Endothelial cell of umbilical vein (primary cell): Measurements from ENCODE around the gene LNPEP. TPM values are rescaled to one million over a fixed set of nuclear protein-coding genes. Genes with fewer than 3 reads are reported as not detected.

ENCODE experiments used
- BruUV-seq: library from RNA; stranded (reverse); fragments of 400-500 nt; replicated peaks from 2 replicates; lab custom pipeline; 2021; lab: Mats Ljungman, UMichigan
- CTCF ChIA-PET: fragments of 300-600, 350-600 bp; sonication (Branson Sonifier 250); formaldehyde crosslinking; loops from one replicate; lab custom pipeline; 2021; ENCODE audit warnings: antibody characterized with exemption, inconsistent platforms; lab: Charles Lee
- POLR2A ChIA-PET: fragments of 300-600, 350-600 bp; sonication (Branson Sonifier 250); formaldehyde crosslinking; loops from one replicate; lab custom pipeline; 2021; ENCODE audit warnings: antibody characterized with exemption, inconsistent platforms; lab: Charles Lee
- DNase-seq: peaks from one replicate; pipeline ENCODE4 v3.0.0-alpha.2; 2011; ENCODE audit warnings: low read depth, low spot score
- FAIRE-seq: peaks from 2 replicates; lab custom pipeline; 2011; peaks lifted over from hg19 to GRCh38; lab: Jason Lieb, UNC
- H2AFZ ChIP-seq: 2 replicates; pipeline ENCODE4 v1.6.0; 2012; ENCODE audit warnings: low read depth, low read length, control low read depth, inconsistent platforms
- H3K27ac ChIP-seq: 2 replicates; pipeline ENCODE4 v1.5.1; 2011; ENCODE audit warnings: low read depth, mild to moderate bottlenecking, control low read depth, low read length, moderate library complexity; ENCODE audit not compliant: insufficient read depth
- H3K27me3 ChIP-seq, 2 experiments: 2 replicates each; pipeline versions ENCODE4 v1.6.0 to v1.6.1; 2011; ENCODE audit warnings: low read length in 2 of 2, mixed read lengths in 1 of 2; ENCODE audit not compliant: control insufficient read depth in 2 of 2, insufficient read depth in 2 of 2
- H3K36me3 ChIP-seq, 2 experiments: 2 replicates in 1 of 2; 3 replicates in 1 of 2; pipeline ENCODE4 v1.5.1; 2011; ENCODE audit warnings: low read length in 2 of 2, mild to moderate bottlenecking in 1 of 2, moderate library complexity in 1 of 2; ENCODE audit not compliant: control insufficient read depth in 2 of 2, insufficient read depth in 2 of 2; ENCODE audit errors: extremely low read depth in 1 of 2
- H3K4me1 ChIP-seq: 3 replicates; pipeline ENCODE4 v1.5.1; 2011; ENCODE audit warnings: mild to moderate bottlenecking, low read length; ENCODE audit not compliant: control insufficient read depth, insufficient read depth; ENCODE audit errors: extremely low read depth
- H3K4me2 ChIP-seq: 2 replicates; pipeline ENCODE4 v1.6.1; 2011; ENCODE audit warnings: low read length, control low read depth, mixed read lengths; ENCODE audit not compliant: insufficient read depth
- H3K4me3 ChIP-seq, 3 experiments: fragments of 200-600 bp in 1 of 3; sonication (generic), shearing (Covaris generic) in 1 of 3; replicated peaks in 1 of 3; 2 replicates each; pipeline ENCODE4 v1.5.1; 2011 to 2016; ENCODE audit warnings: control low read depth in 3 of 3, low read length in 3 of 3, mild to moderate bottlenecking in 2 of 3, inconsistent platforms in 1 of 3, low read depth in 1 of 3, moderate library complexity in 1 of 3; ENCODE audit not compliant: insufficient read depth in 1 of 3
- H3K79me2 ChIP-seq: 2 replicates; pipeline ENCODE4 v1.6.0; 2012; ENCODE audit warnings: low read length, inconsistent platforms; ENCODE audit not compliant: control insufficient read depth, insufficient read depth
- H3K9ac ChIP-seq: replicated peaks from 2 replicates; pipeline ENCODE3; 2011; ENCODE audit warnings: low read length, control low read depth; ENCODE audit not compliant: insufficient read depth; ENCODE audit errors: extremely low read depth
- H3K9me1 ChIP-seq: replicated peaks from 3 replicates; pipeline ENCODE4 v1.6.0; 2011; ENCODE audit warnings: mild to moderate bottlenecking, low read length; ENCODE audit not compliant: control insufficient read depth, insufficient read depth; ENCODE audit errors: extremely low read depth
- H3K9me3 ChIP-seq: replicated peaks from 2 replicates; pipeline ENCODE4 v1.5.1; 2012; ENCODE audit warnings: low read length, inconsistent platforms; ENCODE audit not compliant: control insufficient read depth, insufficient read depth
- H4K20me1 ChIP-seq: replicated peaks from 2 replicates; pipeline ENCODE3; 2011; ENCODE audit warnings: mild to moderate bottlenecking, low read length; ENCODE audit not compliant: control insufficient read depth, insufficient read depth; ENCODE audit errors: extremely low read depth
- EZH2 ChIP-seq: IDR thresholded peaks from 2 replicates; pipeline ENCODE4 v1.6.1; 2012; ENCODE audit warnings: borderline replicate concordance, low read depth, mild to moderate bottlenecking, moderate library complexity, low read length, inconsistent platforms; ENCODE audit not compliant: severe bottlenecking
- FOS ChIP-seq: IDR thresholded peaks from 2 replicates; pipeline ENCODE4 v1.6.1; 2011; ENCODE audit warnings: mild to moderate bottlenecking, low read length, moderate library complexity, borderline replicate concordance; ENCODE audit not compliant: insufficient read depth
- GATA2 ChIP-seq: IDR thresholded peaks from 2 replicates; pipeline ENCODE4 v1.7.0; 2011; ENCODE audit warnings: low read depth, mild to moderate bottlenecking, moderate library complexity, mixed read lengths, low read length; ENCODE audit not compliant: insufficient read length, insufficient read depth
- JUN ChIP-seq: IDR thresholded peaks from 2 replicates; pipeline ENCODE4 v1.6.1; 2011; ENCODE audit warnings: borderline replicate concordance, low read depth; ENCODE audit not compliant: insufficient read length, insufficient read depth
- MAX ChIP-seq: IDR thresholded peaks from 2 replicates; pipeline ENCODE4 v1.6.1; 2011; ENCODE audit not compliant: insufficient read depth, insufficient read length
- MYC ChIP-seq: IDR thresholded peaks from one replicate; pipeline ENCODE4 v1.6.1; 2011; ENCODE audit warnings: mild to moderate bottlenecking, low read depth, low read length
- POLR2A ChIP-seq: IDR thresholded peaks from 2 replicates; pipeline ENCODE4 v1.6.1; 2012; ENCODE audit warnings: low read depth, mild to moderate bottlenecking, control low read depth, low read length
- POLR2AphosphoS5 ChIP-seq: IDR thresholded peaks from 2 replicates; pipeline ENCODE4 v1.6.1; 2012; ENCODE audit warnings: low read depth, mild to moderate bottlenecking, control low read depth, low read length, moderate library complexity; ENCODE audit not compliant: insufficient read depth
- dilution Hi-C: fragments of 300-500 bp; cut with MboI; formaldehyde crosslinking; loops from one replicate; pipeline ENCODE4 v1.15.0; 2019; ENCODE audit warnings: low sequenced_read_pairs; ENCODE audit not compliant: extremely low pct_ligation_motif_present
- intact Hi-C: fragments of 100-400 bp; cut with micrococcal nuclease; formaldehyde crosslinking; loops from one replicate; pipeline ENCODE4 v1.10.0; 2022
- polyA plus RNA-seq, 4 experiments: library from polyadenylated mRNA; depleted of rRNA in 3 of 4; stranded (reverse) in 3 of 4; unstranded in 1 of 4; fragments of >200 nt; gene quantifications; 2 replicates each; pipeline versions ENCODE4 v1.2.1 to v1.2.3, GENCODE V29; 2011 to 2012; ENCODE audit warnings: missing spikeins in 1 of 4
- total RNA-seq: library from RNA; stranded (reverse); gene quantifications from 2 replicates; pipeline ENCODE4 v1.2.3, GENCODE V29; 2021
- TF ChIP-seq, protein P1 (sequence below), 2 donors: IDR thresholded peaks; 1 replicate in 1 of 2; 2 replicates in 1 of 2; pipeline ENCODE4 v1.5.1; 2011; ENCODE audit warnings: low read length in 2 of 2, mild to moderate bottlenecking in 2 of 2, moderate library complexity in 2 of 2, control low read depth in 1 of 2, inconsistent platforms in 1 of 2, low read depth in 1 of 2; ENCODE audit not compliant: insufficient read depth in 1 of 2; ENCODE audit errors: extremely low read depth in 1 of 2

Gene LNPEP
- total and polyA plus RNA-seq, 2 donors (not counting 3 experiments of a cell fraction or from before 2014, with no cell fraction given), result 7.0 to 23.5 TPM

- Histone ChIP-seq H3K27ac (no peak overlapping the region), H4K20me1 (peaks cover 5% of the 10 kb centered on the region), H3K4me1 (no peaks in the 10 kb centered on the region), H3K4me2 (no peak overlapping the region), H2AFZ (no peak overlapping the region), H3K27me3 (no peaks in the 10 kb centered on the region), H3K4me3 (no peak overlapping the region), H3K36me3 (peaks cover 2 to 7% of the 10 kb centered on the region in 2 experiments), H3K9me3 (no peaks in the 10 kb centered on the region), H3K9me1 (no peaks in the 10 kb centered on the region), H3K9ac (no peak overlapping the region), H3K79me2 (peaks cover 23% of the 10 kb centered on the region)
- dilution Hi-C loops, result no loop called here
- TF ChIP-seq FOS (no peak), POLR2AphosphoS5 (no peak), JUN (no peak), MAX (no peak), GATA2 (no peak), POLR2A (no peak), MYC (no peak), EZH2 (no peak)
- TF ChIP-seq, protein P1, sequence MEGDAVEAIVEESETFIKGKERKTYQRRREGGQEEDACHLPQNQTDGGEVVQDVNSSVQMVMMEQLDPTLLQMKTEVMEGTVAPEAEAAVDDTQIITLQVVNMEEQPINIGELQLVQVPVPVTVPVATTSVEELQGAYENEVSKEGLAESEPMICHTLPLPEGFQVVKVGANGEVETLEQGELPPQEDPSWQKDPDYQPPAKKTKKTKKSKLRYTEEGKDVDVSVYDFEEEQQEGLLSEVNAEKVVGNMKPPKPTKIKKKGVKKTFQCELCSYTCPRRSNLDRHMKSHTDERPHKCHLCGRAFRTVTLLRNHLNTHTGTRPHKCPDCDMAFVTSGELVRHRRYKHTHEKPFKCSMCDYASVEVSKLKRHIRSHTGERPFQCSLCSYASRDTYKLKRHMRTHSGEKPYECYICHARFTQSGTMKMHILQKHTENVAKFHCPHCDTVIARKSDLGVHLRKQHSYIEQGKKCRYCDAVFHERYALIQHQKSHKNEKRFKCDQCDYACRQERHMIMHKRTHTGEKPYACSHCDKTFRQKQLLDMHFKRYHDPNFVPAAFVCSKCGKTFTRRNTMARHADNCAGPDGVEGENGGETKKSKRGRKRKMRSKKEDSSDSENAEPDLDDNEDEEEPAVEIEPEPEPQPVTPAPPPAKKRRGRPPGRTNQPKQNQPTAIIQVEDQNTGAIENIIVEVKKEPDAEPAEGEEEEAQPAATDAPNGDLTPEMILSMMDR (IDR thresholded peaks at IDR 0.05; ENCODE audit: extremely low read depth in 1 of 2, insufficient read depth in 1 of 2, low read depth in 1 of 2, low read length in 2 of 2), result no peak
- CTCF ChIA-PET, result interaction anchor here (0.6 to 1.7 kb wide), 3 partner anchors 21 to 223 kb away, joined by 3 to 6 read pairs (median 4); no protein-coding TSS in a partner anchor
- FAIRE-seq (no peak), DNase-seq (no peak)
- POLR2A ChIA-PET, result no interaction called here
- intact Hi-C loops, result no loop called here
- no TSS peak for BruUV-seq
Measured at GRCh38 chr5:96975656-96976055, 39.8 kb downstream of the LNPEP start.
